Stimulated activated CD4-positive, alpha-beta T cell treated with anti-CD3 and anti-CD28 coated beads, Interleukin-12 subunit alpha, Interleukin-12 subunit beta, amount 100 ng/mL, for 24 hours (primary cell): Measurements from ENCODE around the gene APOBEC3F.
"Not testable (repeated sequence)": the region's sequence is repeated elsewhere in the genome, so short reads cannot be mapped to it uniquely, and the experiment has no call there.

Experiments
- DNase-seq, 2 experiments: peaks; one replicate each; pipeline ENCODE4 v3.0.0-alpha.2; 2020; ENCODE audit warnings: low read depth in 2 of 2

APOBEC3F gene

DNA sequence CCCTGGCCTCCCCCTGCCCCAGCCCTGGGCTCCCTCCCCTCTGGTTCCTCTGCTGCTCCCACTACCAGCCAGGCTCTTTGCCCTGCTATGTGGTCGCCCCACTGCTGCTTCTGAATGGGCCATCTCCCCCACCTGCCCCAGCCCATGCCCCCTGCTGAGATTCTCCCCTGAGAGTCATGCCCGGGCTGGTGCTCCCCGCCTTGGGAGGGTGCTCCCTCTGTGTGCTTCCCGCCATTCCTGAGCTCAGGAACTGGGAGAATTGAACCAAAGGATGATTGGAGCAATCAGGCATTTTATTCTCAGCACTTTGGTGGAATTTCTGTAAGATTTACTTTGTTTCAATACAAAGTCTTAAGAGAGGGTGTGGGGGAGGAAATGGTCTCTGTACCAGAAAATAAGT, 12.9 kb upstream of the APOBEC3F start:
- DNase-seq = no peak

DNA sequence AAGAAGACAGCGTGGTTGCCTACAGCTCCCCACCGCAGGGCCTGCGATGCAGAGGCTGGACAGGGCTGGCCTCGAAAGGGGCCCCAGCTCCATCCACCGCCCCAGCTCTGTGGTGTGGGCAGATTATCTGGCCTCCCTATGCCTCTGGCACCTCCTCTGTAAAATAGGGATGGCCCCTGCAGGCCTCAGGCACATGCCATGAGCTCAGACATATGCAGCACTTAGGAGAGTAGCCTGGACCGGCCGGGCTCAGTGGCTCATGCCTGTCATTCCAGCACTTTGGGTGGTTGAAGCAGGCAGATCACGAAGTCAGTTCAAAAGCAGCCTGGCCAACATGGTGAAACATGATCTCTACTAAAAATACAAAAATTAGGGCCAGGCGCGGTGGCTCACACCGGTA, 12.4 kb upstream of the APOBEC3F start:
- no peak for DNase-seq

DNA sequence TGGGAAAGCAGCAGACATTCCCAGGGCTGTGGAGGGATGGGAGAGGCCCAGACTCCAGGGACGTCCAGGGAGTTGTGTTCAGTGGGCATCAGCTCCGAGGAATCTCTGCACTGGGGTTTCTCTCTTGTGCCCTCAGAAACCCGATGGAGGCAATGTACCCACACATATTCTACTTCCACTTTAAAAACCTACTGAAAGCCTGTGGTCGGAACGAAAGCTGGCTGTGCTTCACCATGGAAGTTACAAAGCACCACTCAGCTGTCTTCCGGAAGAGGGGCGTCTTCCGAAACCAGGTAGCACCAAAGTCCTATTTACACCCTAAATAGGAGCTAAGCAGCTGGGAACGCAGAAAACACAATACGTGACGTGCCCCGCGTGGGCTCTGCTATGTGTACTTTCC, 11.4 kb upstream of the APOBEC3F start:
- no peak for DNase-seq

DNA sequence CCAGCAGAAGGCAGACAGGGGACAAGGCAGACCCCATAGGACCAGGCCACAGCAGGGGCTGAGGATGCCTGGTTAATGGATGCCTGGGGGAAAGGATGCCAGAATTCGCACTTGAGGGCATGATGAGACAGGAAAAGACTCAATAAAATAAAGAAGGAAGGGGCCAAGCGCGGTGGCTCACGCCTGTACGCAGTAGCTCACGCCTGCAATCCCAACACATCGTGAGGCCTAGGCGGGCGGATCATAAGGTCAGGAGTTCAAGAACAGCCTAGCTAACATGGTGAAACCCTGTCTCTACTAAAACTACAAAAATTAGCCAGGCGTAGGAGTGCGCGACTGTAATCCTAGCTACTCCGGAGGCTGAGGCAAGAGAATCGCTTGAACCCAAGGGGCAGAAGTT, 10.0 kb upstream of the APOBEC3F start:
- DNase-seq = no peak

DNA sequence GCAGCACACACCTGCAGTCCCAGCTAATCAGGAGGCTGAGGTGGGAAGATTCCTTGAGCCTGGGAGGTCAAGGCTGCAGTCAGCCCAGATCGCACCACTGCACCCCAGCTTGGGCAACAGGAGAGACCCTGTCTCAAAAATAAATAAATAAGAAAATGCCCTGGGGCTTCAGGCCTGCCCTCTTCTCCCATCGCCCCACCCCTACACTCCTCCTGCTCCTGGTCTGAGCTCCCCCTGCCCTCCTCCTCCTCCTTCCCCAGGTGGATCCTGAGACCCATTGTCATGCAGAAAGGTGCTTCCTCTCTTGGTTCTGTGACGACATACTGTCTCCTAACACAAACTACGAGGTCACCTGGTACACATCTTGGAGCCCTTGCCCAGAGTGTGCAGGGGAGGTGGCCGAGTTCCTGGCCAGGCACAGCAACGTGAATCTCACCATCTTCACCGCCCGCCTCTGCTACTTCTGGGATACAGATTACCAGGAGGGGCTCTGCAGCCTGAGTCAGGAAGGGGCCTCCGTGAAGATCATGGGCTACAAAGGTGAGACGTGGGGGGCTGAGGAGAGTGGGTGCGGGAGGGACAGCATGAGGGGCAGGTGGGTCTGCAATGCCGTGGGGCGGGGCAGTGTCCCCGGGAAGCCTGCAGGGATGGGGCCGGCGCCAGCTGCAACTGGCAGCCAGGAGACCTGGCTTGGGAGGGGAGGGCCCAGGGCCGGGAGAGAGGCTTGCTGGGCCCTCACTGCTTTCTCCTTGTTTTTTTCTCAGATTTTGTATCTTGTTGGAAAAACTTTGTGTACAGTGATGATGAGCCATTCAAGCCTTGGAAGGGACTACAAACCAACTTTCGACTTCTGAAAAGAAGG, 9.0 kb upstream of the APOBEC3F start:
- DNase-seq = not testable (repeated sequence)

DNA sequence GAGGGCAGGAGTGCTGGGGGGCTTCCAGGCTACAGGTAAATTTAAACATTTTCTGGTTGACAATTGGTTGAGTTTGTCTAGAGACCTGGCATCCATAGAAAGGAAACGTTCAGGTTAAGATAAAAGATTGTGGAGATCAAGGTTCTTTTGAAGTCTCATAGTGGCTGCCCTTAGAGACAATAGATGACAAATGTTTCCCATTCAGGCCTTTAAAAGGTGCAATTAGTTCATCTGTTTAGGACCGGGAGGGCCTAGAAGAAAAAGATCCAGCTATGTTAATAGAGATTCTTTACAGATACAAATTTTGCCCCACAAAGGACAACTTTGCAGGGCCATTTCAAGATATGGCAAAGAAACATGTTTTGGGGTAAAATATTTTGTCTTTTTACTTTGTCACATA, 3.6 kb upstream of the APOBEC3F start:
- not testable (repeated sequence) for DNase-seq

DNA sequence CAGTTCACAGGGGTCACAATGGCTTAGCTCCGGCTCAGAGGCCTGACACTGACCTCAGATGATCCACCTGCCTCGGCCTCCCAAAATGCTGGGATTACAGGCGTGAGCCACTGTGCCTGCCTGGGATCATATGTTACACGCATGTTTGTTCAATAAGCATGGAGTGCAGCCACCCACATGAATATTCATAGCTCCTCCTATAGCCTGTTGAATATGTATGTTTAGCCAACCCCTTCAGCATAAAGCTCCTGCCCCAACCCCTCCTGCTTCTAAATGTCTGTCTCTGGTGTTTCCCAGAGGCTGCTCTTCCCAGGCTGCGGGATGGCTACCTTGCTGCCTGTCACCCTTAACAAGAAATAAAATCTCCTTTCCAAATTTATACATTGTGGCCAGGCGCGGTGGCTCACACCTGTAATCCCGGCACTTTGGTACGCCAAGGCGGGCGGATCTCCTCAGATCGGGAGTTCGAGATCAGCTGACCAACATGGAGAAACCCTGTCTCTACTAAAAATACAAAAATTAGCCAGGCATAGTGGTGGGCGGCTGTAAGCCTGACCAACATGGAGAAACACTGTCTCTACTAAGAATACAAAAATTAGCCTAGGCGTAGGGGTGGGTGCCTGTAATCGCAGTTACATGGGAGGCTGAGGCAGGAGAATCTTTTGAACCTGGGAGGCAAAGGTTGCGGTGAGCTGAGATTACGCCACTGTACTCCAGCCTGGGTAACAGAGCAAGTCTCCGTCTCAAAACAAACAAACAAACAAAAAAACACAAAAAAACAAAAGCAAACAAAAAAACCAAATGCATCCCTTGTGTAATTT, 1.1 kb upstream of the APOBEC3F start:
- no peak for DNase-seq

DNA sequence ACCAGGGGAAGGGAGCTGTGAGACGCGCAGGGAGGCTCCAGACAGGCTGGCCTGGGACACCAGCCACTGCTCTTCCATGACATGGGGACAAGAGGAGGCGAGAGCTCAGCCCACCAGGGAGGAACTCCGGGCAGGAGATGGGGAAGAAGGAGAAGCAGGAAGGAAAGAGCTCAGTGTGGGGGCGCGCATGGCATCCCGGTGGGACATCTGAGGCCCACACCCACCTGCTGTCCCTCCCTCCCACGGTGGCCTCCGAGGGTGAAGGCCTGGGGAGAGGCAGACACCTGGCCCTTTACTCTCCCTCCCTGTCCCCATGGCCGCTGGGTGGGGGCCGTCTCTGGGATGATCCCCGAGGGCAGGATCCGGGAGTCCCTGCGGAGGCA, 518 bp upstream of the APOBEC3F start:
- DNase-seq = not testable (repeated sequence)

DNA sequence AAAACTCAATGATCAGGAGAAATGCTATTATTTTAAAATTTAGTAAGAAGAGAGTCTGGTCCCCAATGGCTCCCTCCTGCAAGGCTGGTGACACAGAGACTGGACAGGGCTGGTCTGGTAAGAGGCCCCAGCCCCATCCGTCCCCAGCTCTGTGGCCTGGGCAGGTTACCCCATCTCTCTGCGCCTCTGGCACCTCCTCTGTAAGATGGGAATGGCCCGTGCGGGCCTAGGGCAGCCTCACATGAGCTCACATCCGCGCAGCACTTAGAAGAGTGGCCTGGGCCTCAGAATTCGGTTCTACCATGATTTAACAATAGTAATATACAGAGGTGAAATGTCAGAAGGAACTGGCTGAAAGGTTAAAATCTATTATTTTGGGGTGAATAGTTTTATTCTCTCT, 1.2 kb downstream of the APOBEC3F start:
- DNase-seq = no peak

DNA sequence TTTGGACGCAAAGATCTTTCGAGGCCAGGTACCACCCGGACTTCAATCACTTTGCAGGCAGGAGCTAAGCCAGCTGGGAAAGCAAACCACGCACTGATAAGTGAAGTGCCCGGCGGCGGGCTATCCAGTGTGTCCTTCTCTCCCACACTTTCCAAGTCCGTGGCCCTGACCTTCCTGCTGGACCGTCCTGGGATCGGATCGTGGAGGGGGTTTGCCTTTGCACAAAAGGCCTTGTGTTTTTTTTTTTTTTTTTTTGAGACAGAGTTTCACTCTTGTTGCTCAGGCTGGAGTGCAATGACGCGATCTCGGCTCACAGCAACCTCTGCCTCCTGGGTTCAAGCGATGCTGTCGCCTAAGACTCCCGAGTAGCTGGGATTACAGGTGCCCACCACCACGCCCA, 2.4 kb downstream of the APOBEC3F start:
- not testable (repeated sequence) for DNase-seq

DNA sequence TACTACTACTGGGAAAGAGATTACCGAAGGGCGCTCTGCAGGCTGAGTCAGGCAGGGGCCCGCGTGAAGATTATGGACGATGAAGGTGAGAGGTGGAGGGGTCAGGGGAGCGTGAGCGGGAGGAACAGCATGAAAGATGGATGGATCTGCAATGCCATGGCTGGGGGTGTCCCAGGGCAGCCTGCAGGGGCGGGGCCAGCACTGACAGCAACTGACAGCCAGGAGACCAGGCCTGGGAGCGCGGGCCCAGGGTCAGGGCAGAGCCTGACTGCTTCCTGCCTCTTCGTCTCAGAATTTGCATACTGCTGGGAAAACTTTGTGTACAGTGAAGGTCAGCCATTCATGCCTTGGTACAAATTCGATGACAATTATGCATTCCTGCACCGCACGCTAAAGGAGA, 4.5 kb downstream of the APOBEC3F start:
- DNase-seq = not testable (repeated sequence)

DNA sequence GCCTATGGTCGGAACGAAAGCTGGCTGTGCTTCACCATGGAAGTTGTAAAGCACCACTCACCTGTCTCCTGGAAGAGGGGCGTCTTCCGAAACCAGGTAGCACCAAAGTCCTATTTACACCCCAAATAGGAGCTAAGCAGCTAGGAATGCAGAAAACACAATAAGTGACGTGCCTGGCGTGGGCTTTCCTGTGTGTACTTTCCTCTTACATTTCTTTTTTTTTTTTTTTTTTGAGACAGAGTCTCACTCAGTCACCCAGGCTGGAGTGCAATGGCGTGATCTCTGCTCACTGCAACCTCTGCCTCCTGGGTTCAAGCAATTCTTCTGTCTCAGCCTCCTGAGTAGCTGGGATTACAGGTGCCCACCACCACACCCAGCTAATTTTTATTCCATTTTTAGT, 8.8 kb downstream of the APOBEC3F start:
- DNase-seq = not testable (repeated sequence)

DNA sequence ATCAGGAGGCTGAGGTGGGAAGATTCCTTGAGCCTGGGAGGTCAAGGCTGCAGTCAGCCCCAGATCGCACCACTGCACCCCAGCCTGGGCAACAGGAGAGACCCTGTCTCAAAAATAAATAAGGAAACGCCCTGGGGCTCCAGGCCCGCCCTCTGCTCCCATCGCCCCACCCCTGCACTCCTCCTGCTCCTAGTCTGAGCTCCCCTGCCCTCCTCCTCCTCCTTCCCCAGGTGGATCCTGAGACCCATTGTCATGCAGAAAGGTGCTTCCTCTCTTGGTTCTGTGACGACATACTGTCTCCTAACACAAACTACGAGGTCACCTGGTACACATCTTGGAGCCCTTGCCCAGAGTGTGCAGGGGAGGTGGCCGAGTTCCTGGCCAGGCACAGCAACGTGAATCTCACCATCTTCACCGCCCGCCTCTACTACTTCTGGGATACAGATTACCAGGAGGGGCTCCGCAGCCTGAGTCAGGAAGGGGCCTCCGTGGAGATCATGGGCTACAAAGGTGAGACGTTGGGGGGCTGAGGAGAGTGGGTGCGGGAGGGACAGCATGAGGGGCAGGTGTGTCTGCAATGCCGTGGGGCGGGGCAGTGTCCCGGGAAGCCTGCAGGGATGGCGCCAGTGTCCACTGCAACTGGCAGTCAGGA, 11.3 kb downstream of the APOBEC3F start:
- DNase-seq = not testable (repeated sequence)

DNA sequence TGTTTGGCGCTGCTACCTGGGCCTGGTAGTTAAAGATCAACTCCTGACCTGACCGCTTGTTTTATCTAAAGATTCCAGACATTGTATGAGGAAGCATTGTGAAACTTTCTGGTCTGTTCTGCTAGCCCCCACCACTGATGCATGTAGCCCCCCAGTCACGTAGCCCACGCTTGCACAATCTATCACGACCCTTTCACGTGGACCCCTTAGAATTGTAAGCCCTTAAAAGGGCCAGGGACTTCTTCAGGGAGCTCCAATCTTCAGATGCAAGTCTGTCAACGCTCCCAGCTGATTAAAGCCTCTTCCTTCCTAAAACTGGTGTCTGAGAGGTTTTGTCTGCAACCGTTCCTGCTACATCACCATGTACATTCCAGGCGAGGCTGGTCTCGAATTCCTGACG, 15.0 kb downstream of the APOBEC3F start:
- no peak for DNase-seq

DNA sequence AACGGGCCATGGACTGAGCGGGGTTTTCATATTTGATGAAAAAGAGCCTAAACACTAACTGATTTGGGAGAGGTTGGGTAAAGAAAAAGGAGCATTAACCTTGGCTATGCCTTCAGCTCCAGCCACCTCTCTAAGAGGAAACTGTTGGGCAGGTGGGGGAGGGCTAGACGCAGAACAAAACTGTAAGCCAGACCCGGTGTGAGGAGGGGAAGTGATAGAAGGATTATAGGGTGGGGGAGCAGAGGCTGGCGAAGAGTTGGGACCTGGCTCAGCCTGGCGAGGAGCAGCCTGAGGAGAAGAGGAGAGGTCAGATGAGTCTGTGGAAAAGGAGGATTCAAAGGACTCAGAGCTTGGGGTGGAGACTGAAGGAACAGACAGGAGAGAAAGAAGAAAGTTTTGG, 20.6 kb downstream of the APOBEC3F start:
- DNase-seq = not testable (repeated sequence)

DNA sequence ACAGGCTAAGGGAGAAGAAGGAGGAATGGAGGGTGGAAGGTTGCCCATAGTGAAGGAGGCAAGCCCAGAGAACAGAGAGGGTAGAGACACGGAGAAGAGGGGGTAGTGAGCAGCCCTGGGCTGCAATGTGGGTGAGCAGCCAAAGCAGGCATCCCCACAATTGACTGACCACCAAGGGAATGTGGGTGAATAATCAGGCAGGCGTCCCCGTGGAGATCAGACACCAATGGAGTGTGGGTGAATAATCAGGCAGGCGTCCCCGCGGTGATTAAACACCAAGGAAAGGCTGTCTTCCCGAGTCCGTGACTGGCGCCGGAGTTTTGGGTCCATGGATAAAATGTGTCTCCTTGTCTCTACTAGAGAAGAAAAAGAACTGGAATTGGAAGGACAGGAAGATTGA, 21.3 kb downstream of the APOBEC3F start:
- not testable (repeated sequence) for DNase-seq

DNA sequence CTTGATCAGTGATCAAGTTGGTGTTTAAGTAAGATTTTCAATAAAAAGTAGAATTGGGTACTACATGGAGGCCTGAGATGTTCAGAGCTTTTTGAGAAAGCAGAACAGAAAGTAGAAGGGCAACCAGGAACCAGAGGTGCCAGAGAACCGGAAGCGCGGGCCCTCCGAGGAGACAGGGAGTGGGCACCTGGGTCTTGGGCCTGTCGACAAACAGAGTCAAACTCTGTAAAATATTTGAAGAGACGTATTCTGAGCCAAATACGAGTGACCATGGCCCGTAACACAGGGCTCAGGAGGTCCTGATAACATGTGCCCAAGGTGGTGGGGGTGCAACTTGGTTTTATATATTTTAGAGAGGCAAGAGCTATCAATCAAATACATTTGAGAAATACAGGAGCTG, 23.2 kb downstream of the APOBEC3F start:
- DNase-seq = not testable (repeated sequence)

DNA sequence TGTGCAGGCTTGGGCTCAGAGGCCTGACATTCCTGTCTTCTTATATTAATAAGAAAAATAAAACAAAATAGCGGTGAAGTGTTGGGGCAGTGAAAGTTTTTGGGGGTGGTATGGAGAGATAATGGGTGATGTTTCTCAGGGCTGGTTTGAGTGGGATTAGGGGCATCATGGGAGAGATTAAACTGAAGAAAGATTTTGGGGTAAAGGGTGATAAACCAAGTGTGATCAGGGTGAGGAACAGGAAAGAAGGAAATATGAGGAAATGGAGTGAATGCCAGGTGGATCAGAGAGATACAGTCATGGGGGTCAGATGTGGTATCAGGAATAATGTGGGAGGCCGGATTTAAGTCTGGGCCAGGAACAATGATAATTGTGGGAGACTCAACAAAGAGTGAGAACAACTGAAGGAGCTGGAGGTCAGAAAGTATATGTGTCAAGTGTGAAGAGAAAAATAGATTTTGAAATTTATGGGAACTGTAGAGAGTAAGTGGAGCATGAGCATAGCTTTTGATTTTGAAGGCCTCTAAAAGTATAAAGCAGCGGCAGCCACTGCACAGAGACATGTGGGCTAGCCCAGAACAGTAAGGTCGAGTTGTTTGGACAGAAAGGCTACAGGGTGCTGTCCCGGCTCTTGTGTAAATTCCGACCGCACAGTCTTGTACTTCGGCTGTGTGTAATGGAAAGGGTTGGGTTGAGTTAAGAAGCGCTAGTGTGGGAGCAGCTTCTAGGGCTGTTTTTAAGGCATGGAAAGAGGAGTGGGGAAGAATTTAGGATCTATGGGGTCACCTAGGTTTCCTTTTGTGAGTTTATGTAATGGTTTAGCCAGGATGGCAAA, 26.0 kb downstream of the APOBEC3F start:
- not testable (repeated sequence) for DNase-seq

DNA sequence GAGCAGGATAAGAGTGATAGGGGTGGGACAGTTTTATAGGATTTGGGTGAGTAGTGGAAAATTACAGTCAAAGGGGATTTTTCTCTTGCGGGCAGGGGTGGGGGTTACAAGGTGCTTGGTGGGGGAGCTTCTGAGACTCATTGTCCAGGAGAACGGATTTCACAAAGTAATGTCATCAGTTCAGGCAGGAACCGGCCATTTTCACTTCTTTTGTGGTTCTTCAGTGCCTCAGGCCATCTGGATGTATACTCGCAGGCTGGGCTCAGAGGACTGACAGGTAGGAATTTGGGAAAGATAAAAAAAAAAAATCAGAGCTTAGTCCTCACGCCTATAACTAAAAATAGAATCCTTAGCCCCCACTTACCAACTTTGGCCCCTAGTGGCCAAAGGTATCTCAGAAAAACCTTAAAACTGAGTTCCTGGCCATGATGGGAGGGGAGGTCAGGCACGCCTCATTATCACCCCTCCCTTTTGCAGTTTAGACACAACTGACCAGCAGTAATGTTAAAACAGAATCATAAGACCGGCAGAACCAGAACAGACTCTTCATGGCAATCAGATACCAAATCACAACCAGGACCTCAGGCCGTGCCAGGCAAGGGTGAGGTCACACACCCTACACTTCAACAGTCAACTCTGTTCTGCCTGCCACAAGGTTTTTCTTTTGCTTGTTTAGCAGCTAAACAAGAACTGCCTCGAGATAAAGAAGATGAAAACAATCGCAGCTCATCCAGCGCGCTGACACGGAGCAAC, 27.5 kb downstream of the APOBEC3F start:
- no peak for DNase-seq

DNA sequence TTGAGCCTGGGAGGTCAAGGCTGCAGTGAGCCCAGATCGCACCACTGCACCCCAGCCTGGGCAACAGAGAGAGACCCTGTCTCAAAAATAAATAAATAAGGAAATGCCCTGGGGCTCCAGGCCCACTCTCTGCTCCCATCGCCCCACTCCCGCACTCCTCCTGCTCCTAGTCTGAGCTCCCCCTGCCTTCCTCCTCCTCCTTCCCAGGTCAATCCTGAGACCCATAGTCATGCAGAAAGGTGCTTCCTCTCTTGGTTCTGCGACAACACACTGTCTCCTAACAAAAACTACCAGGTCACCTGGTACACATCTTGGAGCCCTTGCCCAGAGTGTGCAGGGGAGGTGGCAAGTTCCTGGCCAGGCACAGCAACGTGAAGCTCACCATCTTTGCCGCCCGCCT, 29.5 kb downstream of the APOBEC3F start:
- no peak for DNase-seq

DNA sequence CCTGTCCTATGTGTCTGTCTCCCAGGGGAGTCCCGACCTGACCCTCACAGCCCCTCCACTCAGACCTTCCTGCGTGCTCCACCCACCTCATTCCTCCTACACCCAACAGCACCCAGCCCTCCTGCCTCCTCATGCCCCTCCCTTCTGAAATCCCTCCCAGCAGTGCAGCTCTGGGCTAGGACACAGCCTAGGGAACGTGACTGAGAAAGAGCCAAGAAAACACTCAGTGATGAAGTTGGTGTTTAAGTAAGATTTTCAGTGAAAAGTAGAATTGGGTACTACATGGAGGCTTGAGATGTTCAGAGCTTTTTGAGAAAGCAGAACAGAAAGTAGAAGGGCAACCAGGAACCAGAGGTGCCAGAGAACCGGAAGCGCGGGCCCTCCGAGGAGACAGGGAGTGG, 31.9 kb downstream of the APOBEC3F start:
- not testable (repeated sequence) for DNase-seq
